Mesenchymal stem cell (in vitro differentiated cells and primary cell): ENCODE measurements around the gene ITGAX.

ENCODE experiments used
- DNase-seq: peaks from one replicate; pipeline ENCODE4 v3.0.0-alpha.2; 2013
- H2AFZ ChIP-seq: one replicate; pipeline ENCODE4 v1.6.1; 2013; ENCODE audit warnings: low read depth, mild to moderate bottlenecking, control low read depth, inconsistent platforms, low read length, moderate library complexity
- H2AK5ac ChIP-seq: 2 replicates; pipeline ENCODE4 v1.6.1; 2013; ENCODE audit warnings: low read length, moderate library complexity, mild to moderate bottlenecking, inconsistent platforms; ENCODE audit not compliant: severe bottlenecking
- H2BK120ac ChIP-seq: one replicate; pipeline ENCODE4 v1.6.1; 2013; ENCODE audit warnings: low read depth, mild to moderate bottlenecking, inconsistent platforms, low read length, moderate library complexity
- H2BK12ac ChIP-seq, 2 experiments: one replicate each; pipeline ENCODE4 v1.6.1; 2013; ENCODE audit warnings: inconsistent platforms in 2 of 2, low read length in 2 of 2, mild to moderate bottlenecking in 2 of 2, moderate library complexity in 2 of 2, control low read depth in 1 of 2
- H2BK15ac ChIP-seq: one replicate; pipeline ENCODE4 v1.6.1; 2013; ENCODE audit warnings: mild to moderate bottlenecking, low read depth, inconsistent platforms; ENCODE audit not compliant: poor library complexity, severe bottlenecking
- H2BK5ac ChIP-seq: 2 replicates; pipeline ENCODE4 v1.6.1; 2013; ENCODE audit warnings: low read depth, mild to moderate bottlenecking, low read length, control low read depth, inconsistent platforms; ENCODE audit not compliant: poor library complexity, severe bottlenecking
- H3K14ac ChIP-seq, 2 experiments: one replicate each; pipeline ENCODE4 v1.6.1; 2013; ENCODE audit warnings: inconsistent platforms in 2 of 2, low read length in 2 of 2, control low read depth in 1 of 2, mild to moderate bottlenecking in 1 of 2, moderate library complexity in 1 of 2
- H3K18ac ChIP-seq, 2 experiments: one replicate each; pipeline ENCODE4 v1.6.1; 2013; ENCODE audit warnings: inconsistent platforms in 2 of 2, low read length in 2 of 2, control low read depth in 1 of 2, low read depth in 1 of 2, mild to moderate bottlenecking in 1 of 2
- H3K23ac ChIP-seq, 2 experiments: one replicate each; pipeline ENCODE4 v1.6.1; 2013; ENCODE audit warnings: inconsistent platforms in 2 of 2, low read length in 2 of 2, mild to moderate bottlenecking in 2 of 2, moderate library complexity in 2 of 2, control low read depth in 1 of 2
- H3K27ac ChIP-seq: 2 replicates; pipeline ENCODE4 v1.5.1; 2013; ENCODE audit warnings: mild to moderate bottlenecking, moderate library complexity, low read length, control low read depth, inconsistent platforms; ENCODE audit not compliant: poor library complexity, severe bottlenecking
- H3K27me3 ChIP-seq, 2 experiments: 2 replicates each; pipeline versions ENCODE4 v1.6.1 to v1.7.0; 2013; ENCODE audit warnings: low read length in 2 of 2, mild to moderate bottlenecking in 2 of 2, moderate library complexity in 2 of 2, control low read depth in 1 of 2, inconsistent platforms in 1 of 2; ENCODE audit not compliant: control insufficient read depth in 1 of 2, insufficient read depth in 1 of 2
- H3K36me3 ChIP-seq, 2 experiments: 2 replicates each; pipeline versions ENCODE4 v1.6.1 to v1.7.0; 2013; ENCODE audit warnings: low read length in 2 of 2, control low read depth in 1 of 2, inconsistent platforms in 1 of 2, low read depth in 1 of 2, mild to moderate bottlenecking in 1 of 2; ENCODE audit not compliant: insufficient read depth in 2 of 2, control insufficient read depth in 1 of 2
- H3K4ac ChIP-seq, 2 experiments: one replicate each; pipeline ENCODE4 v1.6.1; 2013; ENCODE audit warnings: inconsistent platforms in 2 of 2, low read length in 2 of 2, mild to moderate bottlenecking in 2 of 2, moderate library complexity in 2 of 2, control low read depth in 1 of 2, low read depth in 1 of 2
- H3K4me1 ChIP-seq: 2 replicates; pipeline ENCODE4 v1.6.1; 2013; ENCODE audit warnings: low read depth, low read length, control low read depth; ENCODE audit not compliant: control insufficient read depth, insufficient read depth
- H3K4me2 ChIP-seq: 2 replicates; pipeline ENCODE4 v1.6.1; 2013; ENCODE audit warnings: low read length, mild to moderate bottlenecking, inconsistent platforms; ENCODE audit not compliant: poor library complexity, severe bottlenecking
- H3K4me3 ChIP-seq, 2 experiments: 2 replicates each; pipeline versions ENCODE4 v1.5.1 to v1.7.0; 2013; ENCODE audit warnings: low read length in 2 of 2, mild to moderate bottlenecking in 2 of 2, control low read depth in 1 of 2, low read depth in 1 of 2; ENCODE audit not compliant: insufficient read depth in 1 of 2
- H3K79me1 ChIP-seq: replicated peaks from 2 replicates; pipeline ENCODE4 v1.6.1; 2013; ENCODE audit warnings: mild to moderate bottlenecking, control low read depth, low read length, inconsistent platforms; ENCODE audit not compliant: poor library complexity, severe bottlenecking
- H3K9ac ChIP-seq: 2 replicates; pipeline ENCODE4 v1.7.0; 2013; ENCODE audit warnings: mild to moderate bottlenecking, low read length, moderate library complexity
- H3K9me3 ChIP-seq: 2 replicates; pipeline ENCODE4 v1.7.0; 2013; ENCODE audit warnings: mild to moderate bottlenecking, low read length; ENCODE audit not compliant: control insufficient read depth
- H4K8ac ChIP-seq: one replicate; pipeline ENCODE4 v1.6.1; 2013; ENCODE audit warnings: inconsistent platforms, mild to moderate bottlenecking, low read length, moderate library complexity
- H4K91ac ChIP-seq: one replicate; pipeline ENCODE4 v1.6.1; 2013; ENCODE audit warnings: mild to moderate bottlenecking, low read length, inconsistent platforms
- WGBS: methylation state at CpG from one replicate; pipeline ENCODE4 v1.1.7; 2013; ENCODE audit warnings: mixed read lengths; 5-methylcytosine and 5-hydroxymethylcytosine counted together

Gene ITGAX

DNA sequence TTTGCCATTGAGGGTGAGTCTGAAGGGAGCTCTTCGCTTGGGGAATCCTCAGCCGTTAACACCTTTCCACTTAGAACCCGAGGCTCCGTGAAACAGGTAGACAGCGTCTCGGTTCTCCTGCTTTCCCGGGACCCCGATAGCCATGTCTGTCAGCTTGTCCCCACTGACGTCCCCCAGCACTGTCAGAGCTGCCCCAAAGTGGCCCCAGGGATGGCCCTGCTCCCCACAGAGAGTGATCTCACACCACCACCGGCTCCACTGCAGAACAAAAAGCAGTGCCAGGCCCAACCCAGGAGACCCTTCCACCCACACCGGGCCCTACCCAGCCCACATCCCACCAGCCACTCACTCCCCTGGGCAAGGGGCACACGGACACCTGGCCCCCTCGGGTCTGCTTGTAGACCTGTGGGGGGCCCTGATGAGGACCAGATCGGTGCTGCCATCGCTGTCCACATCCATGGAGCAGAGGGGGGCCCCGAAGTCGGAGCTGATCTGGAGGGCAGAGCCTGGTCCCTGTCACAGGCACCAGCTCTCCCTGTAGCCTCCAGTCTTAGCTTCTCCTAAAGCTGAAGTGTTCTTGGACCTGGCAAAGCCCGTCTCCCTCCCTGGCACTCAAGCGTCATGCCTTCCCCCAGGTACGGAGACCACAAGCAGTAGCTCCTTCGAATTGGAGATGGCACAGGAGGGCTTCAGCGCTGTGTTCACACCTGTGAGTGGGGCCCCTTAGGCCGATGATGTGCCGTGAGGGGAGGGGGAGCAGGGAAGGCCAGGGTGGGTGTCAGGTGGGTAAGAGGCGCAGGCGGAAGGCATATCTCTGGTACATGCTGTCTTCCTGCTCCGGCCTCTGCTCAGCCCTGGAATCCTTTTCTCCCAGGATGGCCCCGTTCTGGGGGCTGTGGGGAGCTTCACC, 6.5 kb downstream of the ITGAX start:
- Histone ChIP-seq H2BK5ac (no peak overlapping the region), H3K79me1 (no peaks in the 10 kb centered on the region), H2BK12ac (no peak overlapping the region), H3K36me3 (no peaks in the 10 kb centered on the region), H2BK120ac (no peak overlapping the region), H3K27me3 (peaks cover 5 to 27% of the 10 kb centered on the region in 2 experiments), H3K4me3 (peak overlapping the region in 1 of 2 experiments; percentile 14), H3K27ac (no peak overlapping the region), H3K9me3 (no peaks in the 10 kb centered on the region), H3K18ac (no peak overlapping the region), H4K8ac (no peak overlapping the region), H4K91ac (no peak overlapping the region), H3K23ac (no peak overlapping the region), H2AFZ (no peak overlapping the region), H3K14ac (no peak overlapping the region), H2BK15ac (no peak overlapping the region), H3K4me2 (no peak overlapping the region), H2AK5ac (no peak overlapping the region), H3K4me1 (no peaks in the 10 kb centered on the region), H3K4ac (no peak overlapping the region), H3K9ac (no peak overlapping the region)
- WGBS: 80% methylated on average over 28 of the region's 28 CpGs
- no peak for DNase-seq

DNA sequence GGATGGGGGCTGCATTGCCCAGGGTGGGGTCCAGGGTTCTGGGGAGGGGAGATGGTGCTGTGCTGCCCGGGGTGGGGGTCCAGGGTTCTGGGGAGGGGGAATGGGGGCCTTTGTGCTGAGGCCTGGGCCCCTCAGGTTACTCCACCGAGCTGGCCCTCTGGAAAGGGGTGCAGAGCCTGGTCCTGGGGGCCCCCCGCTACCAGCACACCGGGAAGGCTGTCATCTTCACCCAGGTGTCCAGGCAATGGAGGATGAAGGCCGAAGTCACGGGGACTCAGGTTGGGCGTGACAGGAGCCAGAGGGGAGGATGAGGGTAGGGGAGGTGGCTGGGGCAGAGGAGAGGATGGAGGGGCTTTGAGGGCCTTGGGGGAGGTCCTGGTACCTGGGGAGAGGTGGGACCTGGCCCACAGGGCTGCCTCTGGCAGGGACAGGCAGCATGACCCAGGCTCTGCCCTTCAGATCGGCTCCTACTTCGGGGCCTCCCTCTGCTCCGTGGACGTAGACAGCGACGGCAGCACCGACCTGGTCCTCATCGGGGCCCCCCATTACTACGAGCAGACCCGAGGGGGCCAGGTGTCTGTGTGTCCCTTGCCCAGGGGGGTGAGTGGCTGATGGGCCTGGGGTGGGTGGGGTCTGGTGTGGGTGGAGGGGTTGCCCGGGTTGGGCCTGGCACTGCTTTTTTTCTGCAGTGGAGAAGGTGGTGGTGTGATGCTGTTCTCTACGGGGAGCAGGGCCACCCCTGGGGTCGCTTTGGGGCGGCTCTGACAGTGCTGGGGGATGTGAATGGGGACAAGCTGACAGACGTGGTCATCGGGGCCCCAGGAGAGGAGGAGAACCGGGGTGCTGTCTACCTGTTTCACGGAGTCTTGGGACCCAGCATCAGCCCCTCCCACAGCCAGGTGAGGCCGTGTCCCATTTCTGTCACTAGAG, 7.8 kb downstream of the ITGAX start:
- DNase-seq: no peak
- H2BK15ac ChIP-seq: no peak overlapping the region
- no peak overlapping the region for H2BK12ac ChIP-seq
- H4K91ac ChIP-seq: no peak overlapping the region
- H3K79me1 ChIP-seq: no peaks in the 10 kb centered on the region
- H2BK5ac ChIP-seq: no peak overlapping the region
- H3K4ac ChIP-seq: no peak overlapping the region
- peaks cover 5 to 30% of the 10 kb centered on the region in 2 experiments for H3K27me3 ChIP-seq
- H3K14ac ChIP-seq: no peak overlapping the region
- H3K4me3 ChIP-seq: peak overlapping the region in 1 of 2 experiments; percentile 26
- no peak overlapping the region for H3K9ac ChIP-seq
- no peak overlapping the region for H3K4me2 ChIP-seq
- H2AFZ ChIP-seq: no peak overlapping the region
- no peak overlapping the region for H3K18ac ChIP-seq
- H3K36me3 ChIP-seq: no peaks in the 10 kb centered on the region
- H4K8ac ChIP-seq: no peak overlapping the region
- no peaks in the 10 kb centered on the region for H3K9me3 ChIP-seq
- H2BK120ac ChIP-seq: no peak overlapping the region
- H3K23ac ChIP-seq: no peak overlapping the region
- no peaks in the 10 kb centered on the region for H3K4me1 ChIP-seq
- H3K27ac ChIP-seq: no peak overlapping the region
- WGBS: 82% methylated on average over 26 of the region's 26 CpGs
- H2AK5ac ChIP-seq: no peak overlapping the region

DNA sequence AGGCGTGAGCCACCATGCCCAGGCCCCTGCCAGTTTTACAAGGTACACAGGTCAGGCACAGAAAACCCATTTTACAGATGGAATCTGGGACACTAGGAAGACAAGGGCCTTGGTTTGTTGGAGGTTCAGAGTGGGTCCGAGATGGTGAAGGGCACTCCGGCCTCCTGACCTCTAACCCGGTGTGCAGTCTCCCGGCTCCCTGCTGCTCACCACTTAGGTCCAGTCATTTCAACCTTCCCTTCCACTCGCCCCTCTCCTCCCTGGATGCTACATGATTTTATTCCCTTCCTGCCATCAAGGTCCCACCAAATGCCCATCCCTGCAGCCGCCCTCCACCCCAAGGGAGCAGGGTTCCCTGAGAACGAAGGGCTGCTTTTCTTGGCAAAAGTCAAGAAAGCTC, 8.7 kb downstream of the ITGAX start:
- 80% methylated on average over 8 of the region's 8 CpGs for WGBS
- H3K4ac ChIP-seq: no peak overlapping the region
- H3K4me2 ChIP-seq: no peak overlapping the region
- no peak overlapping the region for H4K8ac ChIP-seq
- no peak for DNase-seq
- no peaks in the 10 kb centered on the region for H3K36me3 ChIP-seq
- H3K79me1 ChIP-seq: no peaks in the 10 kb centered on the region
- no peak overlapping the region for H2BK120ac ChIP-seq
- H3K9ac ChIP-seq: no peak overlapping the region
- no peak overlapping the region for H3K14ac ChIP-seq
- H2BK12ac ChIP-seq: no peak overlapping the region
- no peaks in the 10 kb centered on the region for H3K4me1 ChIP-seq
- H4K91ac ChIP-seq: no peak overlapping the region
- H3K9me3 ChIP-seq: no peaks in the 10 kb centered on the region
- H2AK5ac ChIP-seq: no peak overlapping the region
- no peak overlapping the region for H3K23ac ChIP-seq
- H3K27me3 ChIP-seq: peaks cover 5 to 30% of the 10 kb centered on the region in 2 experiments
- no peak overlapping the region for H2BK5ac ChIP-seq
- no peak overlapping the region for H3K4me3 ChIP-seq
- no peak overlapping the region for H2AFZ ChIP-seq
- no peak overlapping the region for H3K18ac ChIP-seq
- no peak overlapping the region for H3K27ac ChIP-seq
- no peak overlapping the region for H2BK15ac ChIP-seq

DNA sequence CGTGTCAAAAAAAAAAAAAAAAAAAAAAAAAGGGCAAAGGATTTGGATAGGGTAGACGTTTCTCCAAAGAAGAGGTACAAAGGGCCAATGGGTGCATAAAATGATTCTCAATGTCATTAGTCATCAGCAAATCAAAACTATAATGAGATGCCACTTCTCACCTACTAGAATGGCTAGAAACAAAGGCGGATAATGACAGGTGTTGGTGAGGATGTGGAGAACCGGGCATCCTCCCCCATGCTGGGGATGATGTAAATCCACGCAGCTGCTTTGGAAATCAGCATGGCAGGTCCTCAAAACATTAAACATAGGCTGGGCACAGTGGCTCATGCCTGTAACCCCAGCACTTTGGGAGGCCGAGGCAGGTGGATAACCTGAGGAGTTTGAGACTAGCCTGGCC, 9.4 kb downstream of the ITGAX start:
- Histone ChIP-seq H3K4me2 (no peak overlapping the region), H4K91ac (no peak overlapping the region), H2AFZ (no peak overlapping the region), H3K27ac (no peak overlapping the region), H2BK15ac (no peak overlapping the region), H3K79me1 (no peaks in the 10 kb centered on the region), H4K8ac (no peak overlapping the region), H3K18ac (no peak overlapping the region), H3K4me1 (no peaks in the 10 kb centered on the region), H3K4me3 (no peak overlapping the region), H3K14ac (no peak overlapping the region), H3K27me3 (peaks cover 5 to 30% of the 10 kb centered on the region in 2 experiments), H3K4ac (no peak overlapping the region), H2BK5ac (no peak overlapping the region), H3K36me3 (no peaks in the 10 kb centered on the region), H3K9ac (no peak overlapping the region), H2BK120ac (no peak overlapping the region), H3K9me3 (no peaks in the 10 kb centered on the region), H2AK5ac (no peak overlapping the region), H3K23ac (no peak overlapping the region), H2BK12ac (no peak overlapping the region)
- no peak for DNase-seq
- WGBS: 92% methylated on average over 4 of the region's 6 CpGs
